Activated CD4-positive, alpha-beta T cell treated with anti-CD3 and anti-CD28 coated beads for 36 hours (primary cell): ENCODE results near the gene TTLL8. TPM values are rescaled to one million over a fixed set of nuclear protein-coding genes. Genes with fewer than 3 reads are reported as not detected.

Experiments used
- ATAC-seq: fragments of 200-7000 bp; cut with Tn5 transposase; one replicate; pipeline ENCODE4 v1.10.0; 2021; ENCODE audit warnings: mild to moderate bottlenecking, moderate library complexity
- CTCF ChIA-PET: fragments of 350-600 bp; sonication (Branson Sonifier 250); formaldehyde crosslinking; loops from one replicate; lab custom pipeline; 2021; ENCODE audit warnings: antibody characterized with exemption; lab: Charles Lee
- POLR2A ChIA-PET: fragments of 350-600 bp; sonication (Branson Sonifier 250); formaldehyde crosslinking; loops from one replicate; lab custom pipeline; 2021; ENCODE audit warnings: antibody characterized with exemption, inconsistent platforms; lab: Charles Lee
- DNase-seq: peaks from one replicate; pipeline ENCODE4 v3.0.0-alpha.2; 2020
- H3K27ac Mint-ChIP-seq: one replicate; pipeline ENCODE4 v1.8.0; 2021; ENCODE audit warnings: mixed read lengths
- H3K27me3 Mint-ChIP-seq: one replicate; pipeline ENCODE4 v1.8.0; 2021; ENCODE audit warnings: mixed read lengths
- H3K36me3 Mint-ChIP-seq: one replicate; pipeline ENCODE4 v1.8.0; 2021; ENCODE audit warnings: low read depth, mixed read lengths
- H3K4me1 Mint-ChIP-seq: one replicate; pipeline ENCODE4 v1.8.0; 2021; ENCODE audit warnings: mixed read lengths
- H3K4me3 Mint-ChIP-seq: one replicate; pipeline ENCODE4 v1.8.0; 2021; ENCODE audit warnings: mild to moderate bottlenecking, moderate library complexity, mixed read lengths
- H3K9me3 Mint-ChIP-seq: one replicate; pipeline ENCODE4 v1.8.0; 2021; ENCODE audit warnings: low read depth, mixed read lengths
- intact Hi-C, 2 experiments: fragments of 100-400 bp; cut with DNase I in 1 of 2; cut with micrococcal nuclease in 1 of 2; formaldehyde crosslinking; loops; one replicate each; pipeline versions ENCODE4 v1.14.2 to v1.15.1; 2022 to 2024; cut with DNase I, micrococcal nuclease
- total RNA-seq, 2 experiments: library from RNA; stranded (reverse); gene quantifications; one replicate each; pipeline ENCODE4 v1.2.3, GENCODE V29; 2021

TTLL8 gene
- total RNA-seq, 2 experiments from 2014 or later = not detected

DNA sequence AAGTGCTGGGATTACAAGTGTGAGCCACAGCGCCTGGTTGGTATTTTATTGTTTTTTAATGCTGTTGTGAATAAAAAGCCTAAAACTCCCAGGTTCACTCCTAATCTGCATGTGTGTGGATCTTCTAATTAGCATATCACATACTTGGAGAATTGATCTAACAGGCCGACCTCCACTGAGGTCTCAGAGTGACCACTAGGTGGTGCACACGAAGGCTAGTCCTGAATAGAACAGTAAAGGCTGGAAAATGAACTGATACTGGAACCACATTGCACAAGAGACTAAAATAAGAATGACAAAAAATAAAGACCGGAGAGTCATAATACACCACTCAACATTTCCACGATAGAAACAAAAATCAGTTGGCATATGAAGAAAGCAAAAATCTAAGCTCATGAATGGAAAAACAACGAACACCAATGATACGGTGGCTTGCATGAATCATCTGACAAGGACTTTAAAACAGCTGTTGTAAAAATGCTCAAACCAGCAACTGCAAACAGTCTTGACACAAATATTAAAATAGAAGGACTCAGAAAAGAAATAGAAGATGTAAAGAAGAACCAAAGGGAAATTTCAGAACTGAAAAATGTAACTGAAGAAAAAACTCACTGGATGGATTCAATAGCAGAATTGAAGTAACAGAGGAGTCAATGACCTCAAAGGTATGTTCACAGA is 78.4 kb downstream of the TTLL8 start:
- Mint-ChIP-seq H3K4me1 (peaks cover 46% of the 10 kb centered on the region), H3K9me3 (peaks cover 21% of the 10 kb centered on the region), H3K27me3 (peaks cover 7% of the 10 kb centered on the region), H3K4me3 (peak overlapping the region; percentile 15), H3K36me3 (peaks cover 44% of the 10 kb centered on the region), H3K27ac (peak overlapping the region; percentile 83)
- POLR2A ChIA-PET = interaction anchor here (0.7 to 0.9 kb wide), 2 partner anchors 9 to 44 kb away, joined by 3 read pairs; no protein-coding TSS in a partner anchor
- CTCF ChIA-PET = interaction anchor here (0.9 to 1.2 kb wide), 5 partner anchors 16 to 51 kb away, joined by 3 to 9 read pairs (median 5); no protein-coding TSS in a partner anchor
- peak; percentile 69 for DNase-seq
- peak; percentile 13 for ATAC-seq
- intact Hi-C loops = loop anchor here in 1 of 2 experiments (5.0 kb wide), 1 partner anchor 553 kb away; the partner anchor contains the start of gene TYMP

DNA sequence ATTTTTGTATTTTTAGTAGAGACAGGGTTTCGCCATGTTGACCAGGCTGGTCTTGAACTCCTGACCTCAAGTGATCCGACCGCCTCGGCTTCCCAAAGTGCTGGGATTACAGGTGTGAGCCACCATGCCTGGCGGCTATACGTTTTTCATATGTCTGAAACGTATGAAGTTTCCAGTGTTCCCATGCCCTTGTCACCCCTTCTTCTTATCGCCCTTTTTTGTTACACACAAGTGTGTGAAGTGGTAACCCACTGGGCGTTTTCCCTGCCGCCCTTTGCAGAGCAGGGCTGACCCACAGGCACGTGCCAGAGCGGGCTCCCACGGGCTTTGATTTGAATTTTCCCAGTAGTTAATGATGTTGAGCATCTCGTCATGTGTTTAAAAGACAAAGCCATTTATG is 80.5 kb downstream of the TTLL8 start:
- no peak overlapping the region for H3K4me3 Mint-ChIP-seq
- H3K27me3 Mint-ChIP-seq = peaks cover 2% of the 10 kb centered on the region
- peak overlapping the region; percentile 44 for H3K27ac Mint-ChIP-seq
- ATAC-seq = no peak
- ChIA-PET CTCF (interaction anchor here (2.8 kb wide), 1 partner anchor 53 kb away, joined by 9 read pairs; no protein-coding TSS in a partner anchor), POLR2A (interaction anchor here (0.7 kb wide), 2 partner anchors 50 to 52 kb away, joined by 3 to 5 read pairs; no protein-coding TSS in a partner anchor)
- intact Hi-C loops = loop anchor here (2.0 to 5.0 kb wide), 5 partner anchors 15 to 555 kb away; partner anchors contain the start of gene TYMP (in 1 of the 2)
- H3K36me3 Mint-ChIP-seq = peaks cover 40% of the 10 kb centered on the region
- peaks cover 20% of the 10 kb centered on the region for H3K9me3 Mint-ChIP-seq
- peak; percentile 7 for DNase-seq
- H3K4me1 Mint-ChIP-seq = peaks cover 39% of the 10 kb centered on the region

DNA sequence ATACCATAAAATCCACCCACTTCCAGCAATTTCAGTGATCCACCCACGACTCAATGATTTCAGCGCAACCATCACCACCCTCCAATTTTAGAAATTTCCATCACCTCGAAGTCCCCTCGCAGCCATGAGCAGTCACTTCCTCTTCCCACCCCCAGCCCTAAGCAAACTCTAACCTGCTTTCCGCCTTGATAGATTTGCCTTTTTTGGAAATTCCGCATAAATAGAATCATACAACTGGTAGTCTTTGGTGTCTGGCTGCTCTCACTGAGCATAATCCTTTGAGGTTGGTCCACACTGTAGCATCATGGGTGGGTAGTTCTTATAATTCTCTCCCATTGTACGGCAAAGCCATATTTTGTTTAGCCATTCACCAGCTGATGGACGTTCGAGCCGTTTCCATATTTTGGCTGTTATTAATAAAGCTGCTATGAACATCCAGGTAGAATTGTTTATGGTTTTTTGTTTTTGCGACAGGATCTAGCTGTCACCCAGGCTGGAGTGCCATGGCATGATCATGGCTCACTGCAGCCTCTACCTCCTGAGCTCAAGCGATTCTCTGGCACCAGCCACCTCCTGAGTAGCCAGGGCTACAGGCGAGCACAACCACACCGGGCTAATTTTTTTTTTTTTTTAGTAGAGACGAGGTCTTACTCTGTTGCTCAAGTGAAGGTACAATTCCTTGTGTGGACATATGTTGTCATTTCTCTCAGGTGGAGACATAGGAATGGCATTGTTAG is 81.5 kb downstream of the TTLL8 start:
- peaks cover 39% of the 10 kb centered on the region for H3K4me1 Mint-ChIP-seq
- peak overlapping the region; percentile 90 for H3K27ac Mint-ChIP-seq
- CTCF ChIA-PET = interaction anchor here (0.6 to 2.8 kb wide), 9 partner anchors 9 to 551 kb away, joined by 3 to 9 read pairs (median 3); no protein-coding TSS in a partner anchor
- H3K36me3 Mint-ChIP-seq = peaks cover 36% of the 10 kb centered on the region
- H3K9me3 Mint-ChIP-seq = peaks cover 18% of the 10 kb centered on the region
- H3K27me3 Mint-ChIP-seq = no peaks in the 10 kb centered on the region
- DNase-seq = peak; percentile 82
- peak overlapping the region; percentile 32 for H3K4me3 Mint-ChIP-seq
- POLR2A ChIA-PET = interaction anchor here (0.7 to 1.1 kb wide), 5 partner anchors 40 to 51 kb away, joined by 3 to 5 read pairs (median 3); no protein-coding TSS in a partner anchor
- intact Hi-C loops = loop anchor here (2.0 to 5.0 kb wide), 5 partner anchors 14 to 556 kb away; partner anchors contain the start of gene TYMP (in 1 of the 2)
- ATAC-seq = peak; percentile 72

DNA sequence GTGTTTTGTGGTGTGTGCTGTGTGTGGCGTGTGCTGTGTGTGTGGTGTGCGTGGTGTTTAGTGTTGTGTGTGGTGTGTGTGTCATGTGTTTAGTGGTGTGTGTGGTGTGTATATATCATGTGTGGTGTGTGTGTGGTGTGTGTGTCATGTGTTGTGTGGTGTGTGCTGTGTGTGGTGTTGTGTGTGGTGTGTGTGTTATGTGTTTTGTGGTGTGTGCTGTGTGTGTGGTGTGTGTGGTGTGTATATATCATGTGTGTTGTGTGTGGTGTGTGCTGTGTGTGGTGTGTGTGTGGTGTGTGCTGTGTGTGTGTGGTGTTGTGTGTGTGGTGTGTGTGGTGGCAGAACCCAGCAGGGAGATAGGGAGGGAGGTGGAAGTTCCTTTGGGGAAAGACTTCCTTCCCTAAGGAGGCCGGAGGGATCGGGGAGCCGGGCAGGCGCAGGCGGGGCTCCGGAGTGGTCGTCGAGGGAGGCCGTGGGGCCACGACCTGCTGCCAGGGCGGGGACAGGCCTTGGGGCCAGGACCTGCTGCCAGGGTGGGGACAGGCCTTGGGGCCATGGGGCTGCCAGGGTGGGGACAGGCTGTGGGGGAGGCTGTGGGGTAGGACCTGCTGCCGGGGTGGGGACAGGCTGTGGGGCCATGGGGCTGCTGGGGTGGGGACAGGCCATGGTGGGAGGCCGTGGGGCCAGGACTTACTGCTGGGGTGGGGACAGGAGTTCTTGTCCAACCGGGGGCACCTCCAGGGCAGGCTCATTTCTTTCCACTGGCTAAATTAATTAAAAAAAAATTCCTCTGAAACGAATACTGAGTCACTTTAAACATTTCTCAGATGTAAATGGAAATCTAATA is 82.3 kb downstream of the TTLL8 start:
- no peaks in the 10 kb centered on the region for H3K27me3 Mint-ChIP-seq
- ATAC-seq (peak; percentile 54), DNase-seq (peak; percentile 82)
- H3K36me3 Mint-ChIP-seq = peaks cover 34% of the 10 kb centered on the region
- H3K27ac Mint-ChIP-seq = peak overlapping the region; percentile 95
- intact Hi-C loops = loop anchor here (2.0 to 5.0 kb wide), 5 partner anchors 13 to 557 kb away; partner anchors contain the start of gene TYMP (in 1 of the 2)
- ChIA-PET CTCF (interaction anchor here (0.6 to 2.8 kb wide), 9 partner anchors 8 to 552 kb away, joined by 3 to 9 read pairs (median 3); no protein-coding TSS in a partner anchor), POLR2A (interaction anchor here (0.7 to 1.1 kb wide), 4 partner anchors 40 to 50 kb away, joined by 3 to 5 read pairs (median 3); no protein-coding TSS in a partner anchor)
- H3K4me3 Mint-ChIP-seq = peak overlapping the region; percentile 60
- peaks cover 15% of the 10 kb centered on the region for H3K9me3 Mint-ChIP-seq
- H3K4me1 Mint-ChIP-seq = peaks cover 40% of the 10 kb centered on the region

DNA sequence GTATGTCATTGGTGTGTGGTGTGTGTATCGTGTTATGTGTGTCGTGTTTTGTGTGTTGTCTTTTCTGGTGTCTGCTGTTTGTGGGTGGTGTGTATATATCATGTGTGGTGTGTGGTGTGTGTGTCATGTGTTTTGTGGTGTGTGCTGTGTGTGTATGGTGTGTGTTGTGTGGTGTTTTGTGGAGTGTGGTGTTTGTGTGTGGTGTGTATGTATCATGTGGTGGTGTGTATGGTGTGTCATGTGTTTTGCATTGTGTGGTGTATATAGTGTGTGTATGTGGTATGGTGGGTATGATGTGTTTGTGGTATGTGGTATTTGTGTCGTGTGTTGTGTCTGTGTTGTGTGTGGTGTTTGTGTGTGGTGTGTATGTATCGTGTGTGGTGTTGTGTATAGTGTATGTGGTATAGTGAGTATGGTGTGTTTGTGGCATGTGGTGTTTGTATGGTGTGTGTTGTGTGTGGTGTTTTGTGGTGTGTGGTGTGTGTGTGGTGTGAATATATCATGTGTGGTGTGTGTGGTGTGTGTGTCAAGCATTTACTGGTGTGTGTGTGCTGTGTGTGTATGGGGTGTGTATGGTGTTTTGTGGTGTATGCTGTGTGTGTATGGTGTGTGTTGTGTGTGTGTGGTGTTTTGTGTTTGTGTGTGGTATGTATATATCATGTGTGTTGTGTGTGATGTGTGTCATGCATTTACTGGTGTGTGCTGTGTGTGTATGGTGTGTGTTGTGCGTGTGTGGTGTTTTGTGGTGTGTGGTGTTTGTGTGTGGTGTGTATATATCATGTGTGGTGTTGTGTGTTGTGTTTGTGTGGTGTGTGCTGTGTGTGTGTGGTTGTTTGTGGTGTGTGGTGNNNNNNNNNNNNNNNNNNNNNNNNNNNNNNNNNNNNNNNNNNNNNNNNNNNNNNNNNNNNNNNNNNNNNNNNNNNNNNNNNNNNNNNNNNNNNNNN is 84.8 kb downstream of the TTLL8 start:
- Mint-ChIP-seq H3K27ac (no peak overlapping the region), H3K4me3 (no peak overlapping the region), H3K27me3 (no peaks in the 10 kb centered on the region), H3K9me3 (peaks cover 4% of the 10 kb centered on the region), H3K4me1 (peaks cover 37% of the 10 kb centered on the region), H3K36me3 (peaks cover 13% of the 10 kb centered on the region)
- DNase-seq (peak; percentile 21), ATAC-seq (no peak)
- ChIA-PET POLR2A (no interaction called here), CTCF (no interaction called here)
- intact Hi-C loops = loop anchor here in 1 of 2 experiments (5.0 kb wide), 1 partner anchor 206 kb away; no protein-coding TSS in a partner anchor

DNA sequence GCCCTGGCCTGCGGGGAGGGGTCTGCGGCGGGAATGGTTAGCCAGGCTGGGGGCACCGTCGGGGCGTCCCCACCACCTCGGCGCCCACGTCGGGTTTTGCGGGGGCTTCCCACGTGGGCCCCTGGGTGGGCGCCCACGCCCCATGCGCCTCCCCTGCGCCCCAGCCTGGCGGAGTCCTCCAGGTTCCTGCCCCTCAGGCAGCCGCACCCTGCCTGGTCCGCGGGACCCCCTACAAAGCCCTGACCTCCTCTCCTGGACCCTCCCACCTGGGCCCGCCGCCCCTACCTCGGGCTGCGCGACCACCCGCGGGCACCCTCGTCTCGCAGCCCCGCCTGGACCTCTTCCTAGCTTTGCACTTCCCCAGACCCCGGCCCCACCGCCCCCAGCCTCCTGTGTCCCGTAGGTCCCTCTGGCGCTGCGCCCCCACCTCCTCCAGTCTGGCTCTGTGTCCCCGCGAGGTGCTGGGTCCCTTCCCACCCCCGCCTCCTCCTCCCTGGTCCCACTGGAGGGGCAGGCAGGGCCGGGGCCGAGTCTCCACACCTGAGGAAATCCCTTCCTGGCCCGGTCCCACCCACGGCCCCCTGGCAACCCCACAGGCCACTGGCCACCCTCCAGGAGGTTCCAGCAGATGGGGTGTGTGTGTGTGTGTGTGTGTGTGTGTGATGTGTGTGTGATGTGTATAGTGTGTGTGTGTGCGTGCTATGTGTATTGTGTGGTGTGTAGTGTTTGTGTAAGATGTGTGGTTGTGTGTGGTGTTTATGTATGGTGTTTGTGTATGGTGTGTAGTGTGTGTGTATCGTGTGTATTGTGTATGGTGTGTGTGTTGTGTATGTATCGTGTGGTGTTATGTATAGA is 85.7 kb downstream of the TTLL8 start:
- Mint-ChIP-seq H3K27me3 (no peaks in the 10 kb centered on the region), H3K36me3 (peaks cover 9% of the 10 kb centered on the region), H3K27ac (no peak overlapping the region), H3K4me1 (peaks cover 38% of the 10 kb centered on the region), H3K9me3 (peaks cover 4% of the 10 kb centered on the region), H3K4me3 (no peak overlapping the region)
- CTCF ChIA-PET = interaction anchor here (0.6 to 0.8 kb wide), 2 partner anchors 11 to 42 kb away, joined by 3 to 5 read pairs; no protein-coding TSS in a partner anchor
- DNase-seq = peak; percentile 62
- intact Hi-C loops = loop anchor here in 1 of 2 experiments (5.0 kb wide), 1 partner anchor 205 kb away; no protein-coding TSS in a partner anchor
- ATAC-seq = no peak
- POLR2A ChIA-PET = interaction anchor here (0.6 to 2.5 kb wide), 4 partner anchors 10 to 120 kb away, joined by 4 to 21 read pairs (median 6); no protein-coding TSS in a partner anchor

DNA sequence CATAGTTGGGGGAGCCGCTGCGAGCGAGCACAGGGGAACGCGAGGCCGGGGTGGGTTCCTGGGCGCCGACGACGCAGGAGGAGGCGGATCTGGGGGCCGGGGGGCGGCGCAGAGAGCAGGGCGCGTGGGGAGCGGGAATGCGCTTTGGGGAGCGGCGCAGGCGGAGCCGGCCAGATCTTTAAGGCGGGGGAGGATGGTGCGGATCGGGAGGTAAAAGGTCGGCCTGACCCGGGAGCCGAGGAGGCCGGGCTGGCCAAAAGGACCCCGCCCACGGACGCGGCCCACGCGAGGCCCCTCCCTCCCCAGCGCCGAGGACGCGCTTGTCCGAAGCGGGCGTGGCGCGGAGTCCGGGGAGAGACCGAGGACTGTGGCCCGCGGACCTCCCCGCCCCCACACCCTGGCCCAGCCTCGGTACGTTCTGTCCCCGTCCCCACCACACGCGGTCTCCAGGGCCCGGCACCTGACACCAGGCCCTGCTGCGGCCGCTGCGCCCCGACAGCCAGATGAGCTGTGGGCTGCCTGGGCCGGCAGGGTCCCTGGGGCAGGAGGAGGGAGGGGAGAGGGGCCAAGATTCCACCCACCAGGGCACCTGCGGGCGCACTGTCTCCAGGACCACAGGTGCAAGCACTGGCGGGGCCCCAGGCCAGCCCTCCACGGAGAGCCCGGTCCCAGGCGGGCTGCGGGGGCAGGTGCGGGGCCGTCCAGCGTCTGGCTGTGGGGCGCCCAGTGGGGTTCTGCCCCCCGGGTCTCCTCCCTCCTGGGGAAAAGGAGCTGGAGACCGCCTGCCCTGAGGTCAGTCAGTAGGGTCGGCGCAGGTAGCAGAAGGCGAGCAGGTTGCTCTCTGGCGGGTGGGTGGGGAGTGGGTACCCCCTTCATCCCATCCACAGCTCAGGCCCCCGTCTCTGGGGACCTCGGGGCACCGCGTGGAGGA is 86.6 kb downstream of the TTLL8 start:
- Mint-ChIP-seq H3K4me1 (peaks cover 38% of the 10 kb centered on the region), H3K9me3 (peaks cover 4% of the 10 kb centered on the region), H3K27me3 (no peaks in the 10 kb centered on the region), H3K36me3 (peaks cover 6% of the 10 kb centered on the region), H3K27ac (peak overlapping the region; percentile 93), H3K4me3 (no peak overlapping the region)
- DNase-seq (peak; percentile 90), ATAC-seq (peak; percentile 49)
- POLR2A ChIA-PET = interaction anchor here (0.6 to 2.5 kb wide), 6 partner anchors 9 to 649 kb away, joined by 3 to 21 read pairs (median 4); no protein-coding TSS in a partner anchor
- CTCF ChIA-PET = interaction anchor here (0.6 to 1.3 kb wide), 4 partner anchors 10 to 59 kb away, joined by 3 to 5 read pairs (median 4); no protein-coding TSS in a partner anchor
- intact Hi-C loops = loop anchor here (2.0 to 5.0 kb wide), 5 partner anchors 35 to 219 kb away; partner anchors contain the start of gene ZBED4 (in 1 of the 2)
